Measurements from ENCODE around the gene HCN3. TPM values are rescaled to one million over a fixed set of nuclear protein-coding genes. Genes with fewer than 3 reads are reported as not detected.

The HCN3 gene
- total and polyA plus RNA-seq, 2 donors (not counting 3 experiments of a cell fraction or from before 2014, with no cell fraction given), result 3.3 to 4.1 TPM

DNA sequence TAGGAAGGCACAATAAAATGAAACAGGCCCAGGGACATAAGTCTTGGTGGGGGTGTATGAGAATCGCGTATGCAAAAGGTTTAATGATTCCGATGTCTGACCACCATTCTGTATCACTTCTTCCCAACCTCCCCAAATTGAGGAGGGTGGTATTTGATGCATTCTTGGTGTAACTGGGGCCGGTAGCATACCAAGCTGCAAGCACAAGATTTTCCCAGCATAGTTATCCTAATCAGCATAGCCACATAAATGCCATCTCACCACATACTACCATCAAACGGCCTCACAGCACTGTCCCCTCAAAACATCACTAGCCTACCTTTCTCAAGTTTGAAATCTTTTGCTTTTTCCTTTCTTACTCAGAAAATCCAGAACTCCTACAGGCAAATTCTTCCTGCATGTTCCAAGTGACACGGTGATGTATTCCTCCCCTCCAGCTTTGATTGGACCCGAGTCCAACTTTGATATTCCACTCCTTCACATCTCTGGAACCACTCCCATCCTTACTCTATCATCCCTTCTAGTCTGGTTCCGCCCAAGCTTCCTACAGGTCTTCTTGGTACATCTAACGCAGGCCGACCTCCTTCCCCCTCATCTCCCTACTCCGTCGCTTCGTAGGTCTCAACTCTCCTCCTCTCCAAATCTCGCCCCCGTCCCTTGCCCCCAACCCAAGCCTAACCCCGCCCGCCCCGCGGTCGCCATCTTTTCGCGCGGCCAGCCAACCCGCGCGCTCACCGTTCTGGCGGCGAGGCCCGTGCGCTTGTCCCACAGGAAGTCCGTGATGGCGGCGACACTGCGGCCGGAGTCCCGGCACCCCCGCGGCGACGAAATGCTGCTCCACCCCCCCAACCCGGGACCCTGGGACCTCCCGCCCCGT, 4.6 kb upstream of the HCN3 start:
- Histone ChIP-seq H3K27ac (ENCODE audit: insufficient read depth, low read depth, low read length) (peak overlapping the region; percentile 11), H3K9me3 (replicated peaks; ENCODE audit: control insufficient read depth, insufficient read depth, low read length) (no peaks in the 10 kb centered on the region), H3K36me3 (ENCODE audit: control insufficient read depth in 2 of 2, extremely low read depth in 1 of 2, insufficient read depth in 2 of 2, low read length in 2 of 2) (peaks cover 20 to 25% of the 10 kb centered on the region in 2 experiments), H3K9me1 (replicated peaks; ENCODE audit: control insufficient read depth, extremely low read depth, insufficient read depth, low read length) (no peaks in the 10 kb centered on the region), H3K27me3 (ENCODE audit: control insufficient read depth in 2 of 2, insufficient read depth in 2 of 2, low read length in 2 of 2) (no peaks in the 10 kb centered on the region), H3K4me2 (ENCODE audit: insufficient read depth, low read length) (peak overlapping the region; percentile 63), H4K20me1 (replicated peaks; ENCODE audit: control insufficient read depth, extremely low read depth, insufficient read depth, low read length) (no peaks in the 10 kb centered on the region), H3K9ac (replicated peaks; ENCODE audit: extremely low read depth, insufficient read depth, low read length) (peak overlapping the region; percentile 74), H3K4me1 (ENCODE audit: control insufficient read depth, extremely low read depth, insufficient read depth, low read length) (peaks cover 13% of the 10 kb centered on the region), H3K79me2 (ENCODE audit: control insufficient read depth, insufficient read depth, low read length) (peaks cover 26% of the 10 kb centered on the region), H3K4me3 (replicated peaks in 1 of 3; ENCODE audit: insufficient read depth in 1 of 3, low read depth in 1 of 3, low read length in 3 of 3) (peak overlapping the region; percentile 80 to 93 (median 86)), H2AFZ (ENCODE audit: low read depth, low read length) (peak overlapping the region; percentile 32)
- DNase-seq (ENCODE audit: low read depth, low spot score) (peak; percentile 57), FAIRE-seq (peak; percentile 15)
- TF ChIP-seq POLR2AphosphoS5 (IDR thresholded peaks at IDR 0.05; ENCODE audit: insufficient read depth, low read depth, low read length), result peak; percentile 20
- TF ChIP-seq POLR2A (IDR thresholded peaks at IDR 0.05; ENCODE audit: low read depth, low read length), result peak; percentile 15
- TF ChIP-seq MYC (IDR thresholded peaks at IDR 0.05; ENCODE audit: low read depth, low read length), result no peak
- no peak for TF ChIP-seq MAX (IDR thresholded peaks at IDR 0.05; ENCODE audit: insufficient read depth, insufficient read length)
- TF ChIP-seq GATA2 (IDR thresholded peaks at IDR 0.05; ENCODE audit: insufficient read depth, insufficient read length, low read depth, low read length), result no peak
- dilution Hi-C loops (cut with MboI; ENCODE audit: extremely low pct_ligation_motif_present, low sequenced_read_pairs), result no loop called here
- CTCF ChIA-PET, result interaction anchor here (0.8 to 2.5 kb wide), 11 partner anchors 9 to 376 kb away, joined by 3 to 19 read pairs (median 4); partner anchors contain the start of genes FDPS, RUSC1 and SCAMP3
- POLR2A ChIA-PET, result interaction anchor here (0.6 to 1.7 kb wide), 6 partner anchors 10 to 139 kb away, joined by 3 to 12 read pairs (median 4); partner anchors contain the start of genes RUSC1 and SCAMP3
- intact Hi-C loops (cut with micrococcal nuclease), result loop anchor here (1.0 to 2.0 kb wide), 4 partner anchors 10 to 51 kb away; partner anchors contain the start of genes ENTREP3 and SCAMP3
- BruUV-seq (replicated peaks), result TSS peak; percentile 68
